ENCODE data around the gene TRIM22.

GRCh38 chr11:5719703-5720495 is 30.3 kb downstream of the TRIM22 start:
- TF ChIP-seq POLR2AphosphoS5 (IDR thresholded peaks at IDR 0.05), result no peak
- TF ChIP-seq, protein P1, sequence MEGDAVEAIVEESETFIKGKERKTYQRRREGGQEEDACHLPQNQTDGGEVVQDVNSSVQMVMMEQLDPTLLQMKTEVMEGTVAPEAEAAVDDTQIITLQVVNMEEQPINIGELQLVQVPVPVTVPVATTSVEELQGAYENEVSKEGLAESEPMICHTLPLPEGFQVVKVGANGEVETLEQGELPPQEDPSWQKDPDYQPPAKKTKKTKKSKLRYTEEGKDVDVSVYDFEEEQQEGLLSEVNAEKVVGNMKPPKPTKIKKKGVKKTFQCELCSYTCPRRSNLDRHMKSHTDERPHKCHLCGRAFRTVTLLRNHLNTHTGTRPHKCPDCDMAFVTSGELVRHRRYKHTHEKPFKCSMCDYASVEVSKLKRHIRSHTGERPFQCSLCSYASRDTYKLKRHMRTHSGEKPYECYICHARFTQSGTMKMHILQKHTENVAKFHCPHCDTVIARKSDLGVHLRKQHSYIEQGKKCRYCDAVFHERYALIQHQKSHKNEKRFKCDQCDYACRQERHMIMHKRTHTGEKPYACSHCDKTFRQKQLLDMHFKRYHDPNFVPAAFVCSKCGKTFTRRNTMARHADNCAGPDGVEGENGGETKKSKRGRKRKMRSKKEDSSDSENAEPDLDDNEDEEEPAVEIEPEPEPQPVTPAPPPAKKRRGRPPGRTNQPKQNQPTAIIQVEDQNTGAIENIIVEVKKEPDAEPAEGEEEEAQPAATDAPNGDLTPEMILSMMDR (IDR thresholded peaks at IDR 0.05), result no peak

Measured in esophagus muscularis mucosa (tissue), 3 donors.